GM19193 (cell line): Measurements from ENCODE around the gene C3orf85.

Source experiments
- POLR2A ChIP-seq: IDR thresholded peaks from 4 replicates; pipeline ENCODE4 v1.6.1; 2011; ENCODE audit not compliant: insufficient read depth, insufficient read length; ENCODE audit errors: extremely low read depth

C3orf85 gene

DNA sequence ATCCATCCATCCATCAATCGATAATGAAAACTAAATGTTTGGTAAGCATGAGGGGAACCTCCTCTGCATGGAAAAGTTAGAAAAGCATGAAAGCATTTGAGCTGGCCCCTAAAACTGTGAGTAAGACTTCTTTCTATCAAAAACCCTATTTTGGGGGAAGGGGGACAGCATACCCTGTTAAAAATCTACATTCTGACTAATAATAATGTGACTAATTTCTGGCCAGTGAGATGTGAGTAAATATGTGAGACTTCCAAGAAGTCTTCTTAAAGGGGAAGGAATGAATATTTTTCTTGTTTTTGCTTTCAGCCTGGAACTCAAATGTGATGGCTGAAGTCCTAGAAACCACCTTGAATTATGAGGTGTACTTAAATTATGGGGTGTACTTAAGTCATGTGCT, 54.9 kb downstream of the C3orf85 start:
- no peak for TF ChIP-seq POLR2A

GRCh38 chr3:109195815-109196214, 59.3 kb downstream of the C3orf85 start:
- TF ChIP-seq POLR2A = no peak
